HT-29 (cell line): ENCODE data around the gene USP48. TPM values are rescaled to one million over a fixed set of nuclear protein-coding genes. Genes with fewer than 3 reads are reported as not detected.
"Not testable (repeated sequence)": the region's sequence is repeated elsewhere in the genome, so short reads cannot be mapped to it uniquely, and the experiment has no call there.

Experiments used
- DNase-seq: peaks from one replicate; pipeline ENCODE4 v3.0.0-alpha.2; 2015; ENCODE audit warnings: low spot score
- total RNA-seq: library from RNA; depleted of rRNA; stranded (reverse); fragments of >200 nt; shearing (Covaris generic); gene quantifications from 2 replicates; pipeline ENCODE4 v1.2.3, GENCODE V29; 2014

The USP48 gene
- total RNA-seq, 1 experiment from 2014 or later = 19.5 TPM

GRCh38 chr1:21775550-21775914, 7.4 kb downstream of the USP48 start:
- no peak for DNase-seq

DNA sequence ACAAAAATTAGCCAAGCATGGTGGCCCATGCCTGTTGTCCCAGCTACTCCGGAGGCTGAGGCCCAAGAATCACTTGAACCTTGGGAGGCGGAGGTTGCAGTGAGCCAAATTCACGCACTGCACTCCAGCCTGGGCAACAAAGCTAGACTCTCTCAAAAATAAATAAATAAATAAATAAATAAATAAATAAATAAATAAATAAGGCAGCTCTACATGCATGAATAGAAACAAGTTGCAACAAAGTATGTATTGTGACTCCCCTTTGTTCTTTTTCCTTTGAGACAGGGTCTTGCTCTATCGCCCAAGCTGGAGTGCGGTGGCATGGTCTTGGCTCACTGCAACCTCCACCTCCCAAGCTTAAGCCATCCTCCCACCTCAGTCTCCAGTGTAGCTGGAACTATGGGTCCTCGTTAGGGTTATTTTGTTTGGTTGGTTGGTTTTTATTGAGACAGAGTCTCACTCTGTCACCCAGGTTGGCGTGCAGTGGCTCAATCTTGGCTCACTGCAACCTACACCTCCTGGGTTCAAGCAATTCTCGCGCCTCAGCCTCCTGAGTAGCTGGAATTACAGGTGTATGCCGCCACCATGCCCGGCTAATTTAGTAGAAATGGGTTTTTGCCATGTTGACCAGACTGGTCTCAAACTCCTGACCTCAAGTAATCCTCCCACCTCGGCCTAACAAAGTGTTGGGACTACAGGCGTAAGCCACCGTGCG, 8.0 kb downstream of the USP48 start:
- no peak for DNase-seq

DNA sequence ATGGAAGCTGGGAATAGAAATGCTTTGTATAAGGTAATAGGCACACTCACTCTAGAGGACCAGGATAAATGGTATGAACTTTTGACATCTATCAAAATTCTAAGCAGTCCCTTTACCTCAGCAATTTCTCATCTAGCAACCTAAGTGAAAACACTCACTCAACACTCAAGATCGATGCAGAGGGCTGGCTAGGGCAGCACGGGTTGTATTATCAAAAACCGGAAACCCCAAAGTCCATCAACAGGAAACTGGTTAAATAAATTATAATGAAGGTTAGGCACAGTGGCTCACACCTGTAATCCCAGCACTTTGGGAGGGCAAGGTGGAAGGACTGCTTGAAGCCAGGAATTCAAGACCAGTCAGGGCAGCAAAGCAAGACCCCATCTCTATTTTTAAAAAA, 9.4 kb downstream of the USP48 start:
- DNase-seq = no peak

DNA sequence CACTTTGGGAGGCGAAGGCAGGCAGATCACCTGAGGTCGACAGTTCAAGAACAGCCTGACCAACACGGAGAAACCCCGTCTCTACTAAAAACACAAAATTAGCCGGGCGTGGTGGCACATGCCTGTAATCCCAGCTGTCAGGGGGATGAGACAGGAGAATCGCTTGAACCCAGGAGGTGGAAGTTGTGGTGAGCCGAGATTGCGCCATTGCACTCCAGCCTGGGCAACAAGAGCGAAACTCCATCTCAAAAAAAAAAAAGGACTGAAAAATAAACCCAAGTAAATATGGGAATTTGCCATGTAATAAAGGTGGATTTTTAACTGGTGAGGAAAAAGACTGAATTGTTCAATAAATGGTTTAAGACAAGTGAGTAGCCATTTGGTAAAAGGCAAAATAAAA, 11.3 kb downstream of the USP48 start:
- not testable (repeated sequence) for DNase-seq

DNA sequence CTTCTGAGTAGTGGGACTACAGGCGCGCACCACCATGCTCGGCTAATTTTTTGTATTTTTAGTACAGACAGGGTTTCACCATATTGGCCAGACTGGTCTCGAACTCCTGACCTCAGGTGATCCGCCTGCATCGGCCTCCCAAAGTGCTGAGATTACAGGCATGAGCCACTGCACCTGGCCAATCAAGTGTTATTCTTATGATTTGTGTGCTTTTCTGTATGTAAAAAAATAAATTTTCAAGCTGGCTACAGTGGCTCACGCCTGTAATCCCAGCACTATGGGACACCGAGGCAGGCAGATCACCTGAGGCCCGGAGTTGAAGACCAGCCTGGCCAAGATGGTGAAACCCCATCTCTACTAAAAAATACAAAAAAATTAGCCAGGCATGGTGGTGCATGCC, 12.3 kb downstream of the USP48 start:
- not testable (repeated sequence) for DNase-seq

- DNase-seq = no peak
Measured at GRCh38 chr1:21770201-21770600, 12.7 kb downstream of the USP48 start.

DNA sequence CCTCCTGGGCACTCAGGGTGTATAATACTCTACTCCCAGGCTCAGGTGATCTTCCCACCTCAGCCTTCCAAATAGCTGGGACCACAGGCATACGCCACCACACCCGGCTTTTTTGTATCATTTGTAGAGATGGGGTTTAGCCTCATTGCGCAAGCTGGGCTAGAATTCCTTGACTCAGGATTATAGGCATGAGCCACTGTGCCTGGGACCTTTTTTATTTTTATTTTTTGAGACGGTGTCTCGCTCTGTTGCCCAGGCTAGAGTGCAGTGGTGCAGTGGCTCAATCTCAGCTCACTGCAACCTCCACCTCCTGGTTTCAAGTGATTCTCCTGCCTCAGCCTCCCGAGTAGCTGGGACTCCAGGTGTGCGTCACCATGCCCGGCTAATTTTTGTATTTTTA, 15.8 kb downstream of the USP48 start:
- DNase-seq = not testable (repeated sequence)

- no peak for DNase-seq
Measured at GRCh38 chr1:21766210-21766609, 16.7 kb downstream of the USP48 start.

GRCh38 chr1:21764615-21765423, 18.1 kb downstream of the USP48 start:
- DNase-seq = peak; percentile 19

DNA sequence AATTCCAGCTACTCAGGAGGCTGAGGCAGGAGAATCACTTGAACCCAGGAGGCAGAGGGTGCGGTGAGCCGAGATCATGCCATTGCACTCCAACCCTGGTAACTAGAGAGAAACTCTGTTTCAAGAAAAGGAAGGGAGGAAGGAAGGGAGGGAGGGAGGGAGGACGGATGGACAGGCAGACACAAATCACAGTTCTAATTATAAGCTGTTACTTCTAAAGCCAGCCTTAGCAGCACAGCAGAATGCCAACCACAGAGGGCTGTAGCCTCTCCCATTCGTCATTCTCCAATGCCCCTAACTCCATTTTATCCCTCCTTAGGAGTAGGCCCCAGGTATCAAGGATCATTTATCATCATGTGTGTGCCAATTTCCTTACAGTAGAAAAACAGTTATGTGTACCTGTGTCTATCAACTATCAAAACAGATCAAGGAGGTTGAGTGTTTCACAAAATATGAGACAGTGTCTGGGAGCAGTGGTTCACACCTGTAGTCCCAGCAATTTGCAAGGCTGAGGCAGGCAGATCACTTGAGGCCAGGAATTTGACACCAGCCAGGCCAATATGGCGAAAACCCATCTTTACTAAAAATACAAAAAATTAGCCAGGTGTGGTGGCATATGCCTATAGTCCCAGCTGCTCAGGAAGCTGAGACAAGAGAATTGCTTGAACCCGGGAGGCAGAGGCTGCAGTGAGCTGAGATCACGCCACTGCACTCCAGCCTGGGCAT, 19.1 kb downstream of the USP48 start:
- no peak for DNase-seq

- DNase-seq = no peak
Measured at GRCh38 chr1:21763236-21763635, 19.7 kb downstream of the USP48 start.

- DNase-seq = no peak
Measured at GRCh38 chr1:21762022-21762404, 20.9 kb downstream of the USP48 start.

DNA sequence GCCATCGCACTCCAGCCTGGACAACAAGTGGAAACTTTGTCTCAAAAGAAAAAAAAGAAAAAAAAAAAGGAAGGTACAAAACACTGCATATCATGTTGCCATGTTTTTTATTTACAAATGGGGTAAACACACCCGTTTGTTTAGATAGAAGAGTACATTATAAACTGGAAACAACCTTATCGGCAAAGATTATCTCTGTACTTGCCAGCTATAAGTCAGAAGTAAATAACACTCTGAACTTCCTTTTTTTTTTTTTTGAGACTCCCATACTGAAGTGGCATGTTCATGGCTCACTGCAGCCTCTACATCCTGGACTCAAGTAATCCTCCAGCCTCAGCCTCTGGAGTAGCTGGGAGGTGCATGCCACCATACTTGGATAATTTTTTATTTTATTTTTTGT, 21.9 kb downstream of the USP48 start:
- no peak for DNase-seq

DNA sequence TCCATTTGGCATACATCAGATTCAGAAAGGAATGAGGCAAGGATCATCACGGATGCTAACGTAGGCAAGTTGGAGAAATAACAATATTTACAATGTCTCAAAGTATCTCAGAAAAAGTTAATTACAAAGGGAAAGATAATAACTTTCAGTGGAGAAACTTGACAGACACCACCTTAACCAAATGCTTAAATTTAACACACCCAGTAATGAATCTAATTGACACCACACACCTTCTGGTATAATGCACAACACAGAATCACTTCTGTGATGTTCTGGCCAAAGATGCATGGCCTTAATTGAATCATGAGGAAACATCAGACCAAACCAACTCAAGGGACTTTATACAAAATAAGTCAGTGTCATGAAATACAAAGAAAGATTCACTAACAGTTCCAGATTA, 23.1 kb downstream of the USP48 start:
- no peak for DNase-seq

DNA sequence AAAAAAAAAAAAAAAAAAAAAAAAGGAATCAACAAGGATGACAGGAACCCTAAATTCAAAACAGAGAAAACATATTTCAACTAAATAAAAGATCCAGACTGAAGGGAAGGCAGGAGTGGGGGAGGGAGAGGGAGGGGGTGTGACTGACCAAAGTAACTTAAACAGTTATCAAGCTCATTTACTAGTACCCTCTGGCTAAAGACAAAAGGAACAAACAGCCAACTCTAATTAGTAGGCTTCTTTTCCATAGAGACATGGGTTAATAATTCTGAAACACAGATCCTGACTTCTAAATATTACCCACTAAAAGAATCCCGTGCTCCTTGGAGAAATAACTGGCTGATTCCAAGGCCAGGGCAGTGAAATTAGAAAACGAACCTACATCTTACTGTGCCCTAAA, 23.8 kb downstream of the USP48 start:
- DNase-seq = no peak

- DNase-seq = no peak
Measured at GRCh38 chr1:21758614-21759013, 24.3 kb downstream of the USP48 start.

DNA sequence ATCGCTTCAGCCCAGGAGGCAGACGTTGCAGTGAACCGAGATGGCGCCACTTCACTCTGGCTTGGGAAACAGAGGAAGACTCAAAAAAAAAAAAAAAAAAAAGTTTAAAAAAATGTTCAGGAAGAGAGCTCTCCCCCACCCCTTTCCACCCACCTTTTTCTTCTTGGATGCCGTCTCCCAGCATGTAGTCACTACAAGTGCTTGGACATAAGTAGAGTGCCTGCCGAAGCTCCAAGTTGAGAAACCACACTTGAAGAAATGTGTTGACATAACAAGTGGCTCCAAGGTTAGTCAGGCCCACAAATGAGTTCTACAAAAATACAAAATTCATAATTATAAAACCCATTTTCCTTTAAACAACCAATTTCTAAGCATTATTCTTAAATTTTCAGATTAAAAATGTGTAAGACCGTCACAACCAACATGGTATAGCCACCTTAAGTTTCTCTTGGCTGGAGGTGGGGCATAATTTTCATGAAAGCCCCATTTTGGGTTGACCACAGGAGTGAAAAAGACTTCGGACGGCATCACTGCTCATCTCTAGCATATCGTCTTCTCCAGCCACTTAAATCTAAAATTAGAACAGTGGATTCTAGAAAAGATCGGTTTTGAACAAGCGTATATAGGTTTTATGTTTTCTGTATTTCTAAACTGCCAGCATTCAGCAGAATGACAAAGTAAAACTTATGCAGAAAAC, 26.4 kb downstream of the USP48 start:
- DNase-seq = no peak

GRCh38 chr1:21755067-21755466, 27.9 kb downstream of the USP48 start:
- DNase-seq = no peak

GRCh38 chr1:21754583-21754982, 28.4 kb downstream of the USP48 start:
- DNase-seq = no peak

DNA sequence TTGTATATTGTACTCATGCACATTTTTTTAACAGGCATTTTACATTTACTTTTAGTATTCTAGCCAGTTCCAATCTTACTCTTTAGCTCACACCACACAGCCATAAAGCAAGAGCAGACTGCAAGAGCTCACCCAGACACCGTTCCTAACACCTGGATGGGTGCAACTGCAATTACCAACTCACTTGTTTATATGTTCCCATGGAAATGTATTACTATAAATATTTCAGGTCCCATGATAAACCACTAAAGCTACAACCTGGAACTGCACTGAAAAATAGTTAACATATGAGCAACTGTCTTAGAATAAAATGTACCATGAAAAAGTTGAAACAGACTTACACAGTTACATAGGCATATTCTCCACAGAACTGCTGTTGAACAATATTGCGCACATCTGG, 30.8 kb downstream of the USP48 start:
- no peak for DNase-seq

GRCh38 chr1:21751281-21751680, 31.7 kb downstream of the USP48 start:
- DNase-seq = no peak

- DNase-seq = no peak
Measured at GRCh38 chr1:21750841-21751240, 32.1 kb downstream of the USP48 start.
